GM21390 (cell line): ENCODE data around the gene CCDC12.
"Not testable (repeated sequence)": the region's sequence is repeated elsewhere in the genome, so short reads cannot be mapped to it uniquely, and the experiment has no call there.

Source experiments
- ATAC-seq: cut with Tn5 transposase; IDR thresholded peaks from one replicate; pipeline ENCODE4 v1.9.1; 2021; ENCODE audit not compliant: unreplicated experiment

CCDC12 gene

DNA sequence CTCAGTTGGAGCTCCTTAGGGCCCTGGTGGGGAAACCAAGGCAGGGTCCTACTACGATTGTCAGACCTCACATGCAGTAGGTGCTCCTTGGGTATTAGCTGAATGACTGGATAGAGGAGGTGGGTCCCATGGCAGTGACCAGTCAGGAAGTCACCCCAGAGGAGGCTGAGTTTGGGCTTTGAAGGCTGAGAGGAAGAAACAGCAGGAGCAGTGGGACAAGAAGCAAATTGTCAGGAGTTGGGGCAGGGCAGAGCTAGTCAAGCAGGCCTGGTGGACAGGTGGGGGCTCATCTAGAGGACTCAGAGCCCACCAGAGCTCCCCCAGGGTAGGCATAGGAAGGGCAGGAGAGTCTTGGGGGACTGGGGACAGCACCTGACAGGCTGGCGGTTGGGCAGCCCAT lies 6.0 kb upstream of the CCDC12 start:
- no peak for ATAC-seq

DNA sequence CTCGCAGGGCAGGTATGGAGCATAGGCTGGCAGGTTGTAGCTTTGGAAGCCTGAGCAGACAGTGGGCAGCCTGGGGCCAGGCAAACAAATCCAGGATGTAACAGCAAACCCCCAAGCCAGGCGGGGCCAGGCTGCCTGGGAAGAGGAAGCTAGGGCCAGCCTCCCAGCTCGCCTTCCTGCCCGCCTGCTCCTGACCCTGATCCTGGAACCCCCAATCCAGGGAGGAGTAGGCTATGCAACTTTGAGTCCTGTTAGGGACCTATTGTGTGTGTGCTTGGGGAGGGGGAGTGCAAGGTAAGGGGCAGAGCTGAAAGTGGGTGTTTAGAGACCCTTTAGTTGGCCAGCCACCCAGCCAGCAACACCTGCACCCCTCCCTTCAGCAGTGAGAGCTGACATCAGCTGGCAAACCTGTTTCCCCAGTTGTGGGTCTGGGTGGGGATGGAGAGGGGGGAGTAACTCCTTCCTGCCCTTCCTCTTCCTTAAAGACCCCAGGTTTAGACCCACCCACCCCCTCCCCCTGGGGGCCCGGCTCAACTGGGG lies 5.5 kb upstream of the CCDC12 start:
- no peak for ATAC-seq

DNA sequence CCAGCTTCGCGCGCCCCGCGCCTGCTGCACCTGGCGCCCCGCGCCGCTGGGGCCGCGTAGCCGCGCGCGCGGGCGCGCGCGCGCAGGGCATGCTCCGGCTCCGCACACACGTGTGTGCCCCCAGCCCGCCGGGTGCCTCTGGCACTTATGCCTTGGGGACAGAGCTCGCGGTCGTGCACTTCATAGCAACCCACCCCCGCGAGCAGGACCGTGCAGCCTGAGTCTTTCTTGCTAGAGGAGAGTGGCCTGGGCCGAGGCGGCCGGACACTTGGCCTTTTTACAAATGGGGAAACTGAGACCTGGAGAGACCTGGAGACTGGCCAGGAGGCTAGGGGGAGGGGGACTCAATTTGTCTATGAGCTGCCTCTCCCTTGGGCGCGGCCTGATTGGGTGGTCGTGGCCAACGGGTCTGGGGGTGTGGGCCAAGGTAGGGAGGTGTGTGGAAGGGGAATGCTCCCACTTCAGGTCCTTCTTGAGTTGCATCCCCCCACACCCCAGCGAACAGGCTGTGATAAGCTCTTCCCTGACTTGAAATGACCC lies 3.5 kb upstream of the CCDC12 start:
- ATAC-seq: peak; percentile 2

DNA sequence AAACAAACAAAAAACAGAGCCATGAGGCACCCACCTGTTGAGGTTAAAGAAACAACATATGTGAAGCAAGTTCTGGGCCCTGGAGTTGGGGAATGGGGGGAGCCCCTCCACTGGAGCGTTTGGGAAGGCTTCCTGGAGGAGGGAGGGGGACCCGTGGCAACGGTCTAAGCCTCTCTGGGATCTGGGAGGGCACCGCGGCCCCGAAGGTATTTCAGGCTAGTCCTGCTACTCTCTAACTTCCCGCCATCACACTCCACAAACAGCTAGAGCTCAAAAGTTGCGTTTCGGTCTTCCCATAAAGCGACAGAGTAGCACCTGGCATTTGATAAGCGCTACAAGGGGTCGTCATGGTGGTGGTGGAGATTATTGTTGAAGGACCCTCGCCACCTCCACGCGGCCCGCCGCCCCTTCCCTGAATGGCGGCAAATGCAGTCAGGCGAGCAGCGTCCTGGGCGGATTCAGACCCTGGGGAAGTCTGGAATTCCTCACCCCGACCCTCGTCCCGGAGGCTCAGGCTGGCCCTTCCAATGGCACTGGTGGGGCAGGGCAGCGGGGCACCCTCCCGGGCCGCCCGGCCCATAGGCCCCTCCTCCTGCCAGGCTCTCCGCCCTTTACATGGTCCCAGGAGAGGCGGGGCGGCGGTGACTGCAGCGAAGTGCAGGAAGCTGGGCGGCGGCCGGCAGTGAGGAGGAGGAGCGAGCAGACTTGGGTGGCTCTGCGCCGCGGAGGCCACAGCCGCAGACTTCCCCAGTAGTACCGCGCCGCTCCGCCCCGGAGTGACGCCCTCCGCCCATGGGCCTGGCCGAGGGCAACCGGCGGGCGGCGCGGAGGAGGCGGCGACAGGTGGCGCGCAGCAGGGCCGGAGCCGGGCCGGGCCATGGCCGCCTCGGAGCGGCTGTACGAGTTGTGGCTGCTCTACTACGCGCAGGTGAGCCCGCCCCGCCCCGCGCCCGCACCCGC lies 2.7 kb upstream of the CCDC12 start, which contains the start of gene NBEAL2:
NBEAL2 (plus strand) TSS at position 682 of the 960 bp plus-strand sequence; CDS start at position 878, 196 bp downstream.
- peak; percentile 78 for ATAC-seq

DNA sequence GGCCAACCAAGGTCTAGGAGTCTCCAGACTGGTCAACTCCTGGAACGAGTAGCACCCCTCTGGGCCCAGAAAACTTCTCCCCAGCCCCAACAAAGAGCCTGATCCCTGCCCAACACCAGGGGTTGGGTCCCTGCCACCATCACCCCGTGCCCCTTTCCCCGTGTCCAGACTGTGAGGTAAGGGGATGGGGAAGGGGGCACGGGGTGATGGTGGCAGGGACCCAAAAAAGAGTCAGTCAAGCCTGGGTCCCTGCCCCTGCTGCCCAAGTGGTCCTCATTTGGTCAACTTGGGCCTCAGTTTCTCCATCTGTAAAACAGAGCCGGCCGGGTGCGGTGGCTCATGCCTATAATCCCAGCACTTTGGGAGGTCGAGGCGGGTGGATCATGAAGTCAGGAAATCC lies 1.8 kb upstream of the CCDC12 start:
- no peak for ATAC-seq

DNA sequence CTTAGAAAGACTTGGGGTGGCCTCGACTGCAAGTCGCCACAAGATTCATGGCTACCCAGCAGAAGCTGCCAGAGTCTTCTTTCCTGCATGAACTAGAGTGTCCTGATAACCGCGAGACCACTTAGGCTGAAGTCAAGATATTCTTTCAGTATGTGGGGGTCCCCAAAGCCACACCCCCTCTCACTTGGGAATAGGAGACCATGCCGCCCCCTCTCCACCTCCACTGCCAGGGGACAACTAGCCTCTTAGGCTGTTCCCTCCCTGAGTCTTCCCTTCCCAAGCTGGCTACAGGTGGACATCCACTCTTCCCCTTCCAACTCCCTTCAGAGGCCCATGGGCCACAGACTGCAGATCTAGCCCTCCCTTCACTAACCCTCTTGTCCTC lies 1.3 kb upstream of the CCDC12 start:
- no peak for ATAC-seq

DNA sequence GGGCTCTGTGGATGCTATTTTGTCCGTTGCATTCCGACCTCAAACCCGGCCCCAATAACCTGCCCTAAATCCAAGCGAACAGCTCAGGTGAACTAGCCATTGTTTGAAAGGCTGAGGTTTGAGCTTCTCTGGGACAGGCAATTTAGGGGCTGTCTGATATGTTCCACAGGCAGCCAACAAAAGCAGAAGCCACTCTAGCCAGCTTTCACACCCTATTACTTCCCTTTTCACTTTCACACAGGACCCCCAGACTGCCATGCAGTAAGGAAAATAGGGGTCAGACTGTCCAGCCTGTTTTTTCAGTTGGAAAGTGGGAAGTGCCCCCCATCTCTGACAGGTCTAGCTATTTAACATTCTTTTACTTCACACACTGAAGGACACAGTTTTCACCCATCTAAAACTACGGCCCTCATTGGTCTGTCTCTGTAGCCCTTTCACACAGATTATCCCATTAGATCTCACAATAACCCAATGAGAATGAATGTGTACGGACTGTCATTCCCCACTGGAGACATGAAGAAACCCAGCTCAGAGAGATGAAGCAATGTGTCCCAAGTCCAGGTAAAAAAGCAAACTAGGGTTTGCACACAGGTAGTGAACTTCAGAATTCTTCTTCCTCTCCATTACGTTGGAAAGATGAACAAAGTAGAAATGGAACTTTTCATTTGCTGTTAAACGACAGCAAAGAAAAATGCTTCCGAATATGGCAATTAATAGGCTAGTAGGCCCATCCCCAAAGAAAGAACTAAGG lies 1.9 kb downstream of the CCDC12 start:
- no peak for ATAC-seq

DNA sequence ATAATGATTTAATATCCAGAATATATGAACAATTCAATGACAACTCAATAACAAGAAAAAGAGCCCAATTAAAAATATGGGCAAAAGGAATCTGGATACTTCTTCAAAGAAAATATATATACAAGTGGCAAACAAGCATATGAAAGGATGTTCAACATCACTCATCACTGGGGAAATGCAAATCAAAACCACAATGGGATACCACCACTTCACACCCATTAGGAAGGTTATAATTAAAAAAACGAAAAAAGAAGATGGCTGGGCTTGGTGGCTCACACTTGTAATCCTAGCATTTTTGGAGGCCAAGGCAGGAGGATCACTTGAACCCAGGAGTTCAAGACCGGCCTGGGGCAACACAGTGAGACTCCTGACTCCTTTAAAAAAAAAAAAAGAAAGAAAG lies 4.1 kb downstream of the CCDC12 start:
- no peak for ATAC-seq

DNA sequence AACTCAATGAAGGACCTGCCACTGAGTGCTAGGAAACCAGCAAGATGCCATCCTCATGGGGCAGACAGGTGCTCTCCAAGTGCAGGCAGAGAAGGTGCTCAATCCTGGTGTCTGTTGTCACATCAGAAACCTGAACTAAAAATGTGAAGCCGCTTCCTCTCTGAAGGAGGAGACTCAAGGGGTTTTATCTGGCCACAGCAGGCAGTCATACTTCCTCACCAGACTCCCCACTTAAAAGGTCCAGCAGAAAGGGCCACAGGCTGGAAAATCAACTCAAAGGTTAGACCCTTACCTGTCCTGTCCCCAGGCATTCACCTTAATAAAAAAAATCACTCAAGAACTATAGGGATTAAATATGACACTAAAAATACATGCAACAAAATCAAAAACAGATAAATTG lies 4.8 kb downstream of the CCDC12 start:
- no peak for ATAC-seq

DNA sequence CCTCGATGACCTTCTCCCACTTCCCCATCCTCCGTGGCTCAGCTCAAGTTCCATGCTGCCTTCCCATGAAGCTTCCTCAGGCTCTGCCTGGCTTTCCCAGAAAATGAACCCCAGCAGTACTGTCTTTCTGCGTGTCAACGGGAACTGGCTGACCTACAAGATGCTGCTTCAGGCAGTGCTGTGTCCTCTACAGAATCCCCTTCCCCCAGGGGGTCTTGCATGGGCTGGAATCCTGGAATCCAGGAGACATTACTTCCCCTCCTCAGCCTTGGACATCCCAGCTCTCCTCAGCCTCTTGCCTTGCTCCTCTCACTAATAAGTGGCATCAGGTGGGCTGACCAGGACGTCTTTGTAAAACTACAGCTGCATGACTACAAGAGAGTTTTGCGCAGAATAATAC lies 5.4 kb downstream of the CCDC12 start:
- ATAC-seq: no peak

DNA sequence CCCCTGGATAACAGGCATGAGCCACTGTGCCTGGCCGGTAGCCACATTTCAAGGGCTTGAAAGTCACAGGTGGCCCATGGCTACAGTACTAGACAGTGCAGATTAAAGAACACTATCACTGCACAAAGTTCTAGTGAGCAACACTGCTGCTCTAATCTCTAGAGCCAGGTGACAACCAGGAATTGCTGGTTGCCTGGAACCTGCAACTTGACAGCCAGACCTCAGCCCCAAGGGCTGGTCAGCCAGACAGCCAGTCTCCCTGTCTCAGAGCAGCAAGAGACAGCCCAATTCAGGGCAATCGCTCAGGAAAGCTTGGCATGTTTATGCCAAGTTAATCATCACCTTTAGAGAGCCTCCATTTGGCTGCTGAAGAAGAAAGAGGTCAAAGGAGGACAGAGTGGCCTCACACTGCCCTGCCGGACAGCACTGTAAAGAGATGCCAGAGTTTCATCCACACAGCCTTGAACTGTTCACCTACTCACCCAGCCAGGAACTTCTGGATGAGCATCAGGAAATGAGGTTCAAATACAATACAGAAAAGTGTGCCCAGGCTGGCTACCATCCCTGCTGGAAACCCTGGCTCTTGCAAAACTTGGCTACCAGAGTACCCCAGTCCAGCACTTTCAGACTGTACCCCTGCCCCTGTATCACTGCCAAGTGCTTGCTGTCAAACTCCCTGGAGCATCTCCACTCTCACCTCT lies 6.0 kb downstream of the CCDC12 start:
- no peak for ATAC-seq

DNA sequence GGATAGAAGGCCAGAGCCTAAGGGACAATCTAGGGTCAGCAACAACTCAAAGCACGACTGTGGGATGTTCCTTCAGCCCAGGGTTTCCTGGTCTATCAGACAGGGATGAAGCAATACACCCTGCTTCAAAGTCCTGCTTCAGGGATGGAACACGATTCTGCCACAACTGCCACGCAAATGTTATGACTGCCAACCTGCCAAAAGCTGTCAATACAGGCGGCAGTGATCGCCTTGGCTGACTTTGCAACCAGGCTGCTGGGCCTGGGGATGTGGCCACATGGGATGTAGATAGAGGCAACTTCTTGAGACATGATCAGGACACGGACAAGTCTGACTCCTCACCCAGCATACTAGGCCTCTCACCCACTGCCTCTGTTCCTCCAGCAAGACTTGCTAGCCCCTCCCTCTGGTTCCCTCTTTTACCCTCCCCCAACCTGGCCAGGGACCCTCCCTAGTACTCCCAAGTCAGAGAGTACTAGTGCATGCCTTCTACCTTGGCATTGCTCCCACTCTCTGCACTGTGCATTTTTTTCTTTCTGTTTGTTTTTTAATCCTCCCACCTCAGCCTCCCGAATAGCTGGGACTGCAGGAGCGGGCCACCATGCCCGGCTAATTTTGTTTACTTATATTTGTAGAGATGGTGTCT lies 7.6 kb downstream of the CCDC12 start:
- no peak for ATAC-seq

DNA sequence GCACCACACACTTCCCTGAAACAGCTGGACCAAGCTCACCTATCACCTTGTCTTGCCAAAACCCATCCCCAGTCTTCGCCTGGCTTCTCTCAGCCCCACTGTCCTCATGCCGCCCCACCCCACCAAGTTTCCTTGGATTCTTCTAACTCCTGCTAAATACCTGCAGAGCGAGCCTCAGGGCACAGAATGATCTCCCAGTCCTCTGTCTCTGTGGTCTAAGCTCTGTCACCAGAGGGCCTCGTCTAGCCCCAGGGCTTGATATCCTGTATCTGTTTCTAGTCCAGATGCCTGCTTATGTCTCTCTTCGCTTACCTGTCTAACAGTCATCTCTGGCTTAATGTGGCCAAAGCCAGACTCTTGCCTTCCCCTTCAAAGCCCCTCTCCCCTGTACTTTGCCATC lies 9.7 kb downstream of the CCDC12 start:
- ATAC-seq: no peak

DNA sequence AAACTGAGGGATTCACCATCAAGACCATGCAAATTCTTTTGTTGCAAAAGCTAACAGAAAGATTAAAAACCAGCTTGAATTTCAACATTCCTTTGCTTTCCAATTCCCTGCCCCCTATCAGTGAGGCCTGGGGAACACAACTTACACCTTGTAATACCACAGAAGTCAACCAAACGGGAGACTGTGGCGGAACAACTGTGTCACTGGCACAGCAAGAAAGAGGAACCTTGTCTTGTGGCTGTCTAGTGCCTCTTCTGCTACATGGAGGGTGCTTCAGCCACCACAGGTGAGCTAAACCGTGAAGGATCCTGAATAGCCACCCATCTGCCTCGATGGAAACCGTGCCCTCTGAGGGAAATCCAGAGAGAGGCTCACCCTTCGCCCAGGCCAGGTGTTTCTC lies 11.4 kb downstream of the CCDC12 start:
- no peak for ATAC-seq

DNA sequence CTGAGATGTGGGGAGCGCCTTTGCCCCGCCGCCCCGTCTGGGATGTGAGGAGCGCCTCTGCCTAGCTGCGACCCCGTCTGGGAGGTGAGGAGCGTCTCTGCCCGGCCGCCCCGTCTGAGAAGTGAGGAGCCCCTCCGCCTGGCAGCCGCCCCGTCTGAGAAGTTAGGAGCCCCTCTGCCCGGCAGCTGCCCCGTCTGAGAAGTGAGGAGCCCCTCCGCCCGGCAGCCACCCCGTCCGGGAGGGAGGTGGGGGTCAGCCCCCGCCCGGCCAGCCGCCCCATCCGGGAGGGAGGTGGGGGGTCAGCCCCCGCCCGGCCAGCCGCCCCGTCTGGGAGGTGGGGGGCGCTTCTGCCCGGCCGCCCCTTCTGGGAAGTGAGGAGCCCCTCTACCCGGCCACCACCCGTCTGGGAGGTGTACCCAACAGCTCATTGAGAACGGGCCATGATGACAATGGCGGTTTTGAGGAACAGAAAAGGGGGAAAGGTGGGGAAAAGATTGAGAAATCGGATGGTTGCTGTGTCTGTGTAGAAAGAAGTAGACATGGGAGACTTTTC lies 12.4 kb downstream of the CCDC12 start:
- not testable (repeated sequence) for ATAC-seq

DNA sequence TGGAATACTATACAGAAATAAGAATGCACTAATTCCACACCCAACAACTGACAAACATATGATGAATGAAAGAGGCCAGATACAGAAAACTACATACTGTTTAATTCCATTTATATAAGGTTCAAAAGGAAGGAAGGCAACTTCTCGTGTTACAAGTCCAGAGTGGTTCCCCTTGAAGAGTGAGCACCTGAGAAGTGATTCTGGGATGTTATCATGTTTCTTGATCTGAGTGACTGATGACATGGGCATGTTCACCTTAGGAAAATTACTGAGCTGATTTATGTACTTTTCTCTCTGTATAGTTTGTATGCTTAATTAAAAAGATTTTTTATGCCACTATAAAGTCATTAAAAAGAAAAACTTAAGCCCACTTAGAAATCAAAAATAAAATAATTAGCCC lies 13.6 kb downstream of the CCDC12 start:
- ATAC-seq: no peak

DNA sequence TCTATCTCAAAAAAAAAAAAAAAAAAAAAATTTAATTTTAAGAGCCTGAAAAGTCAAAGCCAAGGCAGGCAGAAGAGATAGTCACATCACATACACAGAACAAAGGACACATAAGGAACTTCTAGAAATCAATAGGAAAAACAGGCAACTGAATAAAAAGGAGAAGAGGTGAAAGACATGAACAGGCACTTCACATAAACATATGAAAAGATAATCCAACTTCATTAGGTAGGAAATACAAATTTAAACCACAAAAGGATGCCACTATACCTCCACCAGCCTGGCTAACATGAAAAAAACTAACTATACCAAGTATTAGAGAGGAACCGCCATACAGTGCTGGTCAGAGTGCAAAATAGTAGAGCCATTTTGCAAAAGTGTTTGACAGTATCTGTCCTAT lies 14.1 kb downstream of the CCDC12 start:
- no peak for ATAC-seq

DNA sequence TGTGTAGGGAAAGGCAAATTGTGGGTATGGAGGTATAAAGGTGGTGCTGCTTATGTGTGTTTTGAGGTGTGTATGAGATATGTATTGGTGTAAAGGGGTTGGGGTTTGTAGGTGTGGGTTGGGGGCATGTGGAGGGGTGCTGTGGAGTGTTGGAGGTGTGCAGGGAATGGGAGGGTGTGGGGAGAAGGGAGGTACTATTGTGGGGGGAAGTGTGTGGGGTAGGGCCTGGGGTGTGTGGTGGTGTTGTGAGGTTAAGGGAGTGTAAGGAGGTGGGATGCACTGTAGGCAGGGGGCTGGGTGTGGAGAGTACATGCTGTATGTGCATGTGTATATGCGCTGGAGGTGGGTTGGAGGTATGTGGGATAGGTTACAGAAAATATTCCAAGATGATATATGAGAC lies 15.7 kb downstream of the CCDC12 start:
- ATAC-seq: no peak

DNA sequence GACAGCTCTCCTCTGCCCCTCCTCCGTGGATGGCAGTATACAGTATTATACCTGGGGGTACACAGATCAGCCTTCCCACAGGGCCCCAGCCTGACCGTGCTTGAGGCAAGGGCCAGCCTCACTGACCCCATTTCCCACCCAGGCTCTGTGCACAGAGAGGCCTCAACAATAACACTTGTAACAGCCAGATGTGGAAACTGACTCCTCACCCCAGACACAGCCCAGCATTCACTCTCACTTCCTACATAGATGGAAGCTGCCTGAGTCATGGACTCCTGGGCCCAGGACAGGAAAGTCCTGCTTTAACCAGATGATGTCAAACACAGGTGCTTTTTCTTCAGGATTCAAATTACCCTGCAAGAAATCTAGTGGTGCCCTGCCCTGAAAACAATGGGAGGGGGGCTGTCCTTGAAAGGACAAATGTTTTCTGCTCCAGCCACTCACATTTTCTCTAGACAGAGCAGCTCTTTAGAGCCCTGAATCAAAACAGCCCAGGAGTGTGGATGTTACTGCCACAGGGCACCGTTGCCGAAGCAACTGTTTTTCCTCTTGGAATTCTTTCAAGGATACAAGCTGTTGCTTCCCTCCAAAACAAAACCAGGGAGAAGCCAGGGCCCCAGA lies 16.4 kb downstream of the CCDC12 start:
- no peak for ATAC-seq

DNA sequence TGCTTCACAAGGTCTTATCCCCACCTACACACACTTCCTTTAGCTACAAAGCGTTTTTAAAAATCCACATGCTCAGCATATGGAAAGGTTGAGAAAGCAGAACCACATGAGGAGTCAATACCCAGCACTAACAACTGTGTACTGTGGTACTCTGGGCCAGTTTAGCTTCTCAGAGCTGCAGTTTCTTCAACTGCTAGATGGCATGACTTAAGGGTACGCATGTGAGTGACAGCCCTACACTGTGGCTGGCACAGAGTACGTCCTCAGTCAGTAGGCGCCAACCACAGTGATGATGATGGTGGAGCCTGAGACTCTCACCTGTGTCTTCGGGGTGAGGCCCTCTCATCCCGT lies 17.4 kb downstream of the CCDC12 start:
- no peak for ATAC-seq
